ENCODE data around the gene FBXW9.

DNA sequence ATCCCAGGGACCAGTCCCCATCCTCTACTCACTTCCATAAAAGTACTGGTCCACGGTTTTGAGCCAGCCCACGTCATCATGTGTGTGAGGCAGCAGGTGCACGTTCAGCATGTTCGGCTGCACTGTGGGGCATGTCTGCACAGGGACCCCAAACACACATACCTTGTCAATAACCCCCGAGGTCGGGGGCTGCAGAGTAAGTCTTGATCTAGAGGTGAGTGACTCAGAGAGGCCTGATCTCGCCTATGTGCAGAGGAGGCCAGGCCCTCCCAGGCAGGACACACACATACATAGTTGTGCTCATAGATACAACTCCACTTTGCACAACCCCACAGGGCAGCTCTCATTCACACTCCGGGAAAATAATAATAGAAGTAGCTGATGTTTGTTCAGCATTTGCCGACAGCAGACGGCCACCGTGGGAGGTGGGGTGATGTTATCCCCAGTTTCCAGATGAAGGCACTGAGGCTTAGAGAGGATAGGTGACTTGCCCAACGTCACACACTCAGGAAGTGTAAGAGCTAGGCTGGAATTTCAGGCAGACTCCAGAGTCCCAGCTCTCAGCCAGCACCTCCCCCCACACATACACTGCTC lies 30.7 kb downstream of the FBXW9 start:
- TF ChIP-seq CTCF (IDR thresholded peaks at IDR 0.05 in 2 of 3, conservative IDR thresholded peaks at IDR 0.05 in 1 of 3; ENCODE audit: borderline replicate concordance in 1 of 3, insufficient read depth in 1 of 3, low read depth in 2 of 3, low read length in 2 of 3) (no peak), EZH2 (IDR thresholded peaks at IDR 0.05) (no peak), CEBPB (IDR thresholded peaks at IDR 0.05; ENCODE audit: low read depth) (no peak), POLR2A (IDR thresholded peaks at IDR 0.05; ENCODE audit: borderline replicate concordance, extremely low read depth, insufficient read depth, insufficient read length) (no peak), POLR2AphosphoS5 (IDR thresholded peaks at IDR 0.05; ENCODE audit: low read depth, low read length) (no peak), SP1 (IDR thresholded peaks at IDR 0.05; ENCODE audit: low read depth) (no peak)
